Panc1 (cell line): Measurements from ENCODE around the gene CDH16. TPM values are rescaled to one million over a fixed set of nuclear protein-coding genes. Genes with fewer than 3 reads are reported as not detected.

Source experiments
- ATAC-seq: fragments of 200-7000 bp; cut with Tn5 transposase; 2 replicates; pipeline ENCODE4 v1.9.1; 2020; ENCODE audit warnings: mild to moderate bottlenecking, moderate library complexity
- BruUV-seq: library from RNA; stranded (reverse); fragments of 400-500 nt; replicated peaks from 2 replicates; lab custom pipeline; 2021; lab: Mats Ljungman, UMichigan
- CTCF ChIA-PET: fragments of 300-600 bp; sonication (Branson Sonifier 250); formaldehyde crosslinking; loops from one replicate; lab custom pipeline; 2022; ENCODE audit warnings: antibody characterized with exemption; lab: Charles Lee
- POLR2A ChIA-PET: fragments of 300-600 bp; sonication (Branson Sonifier 250); formaldehyde crosslinking; loops from one replicate; lab custom pipeline; 2022; ENCODE audit warnings: antibody characterized with exemption; lab: Charles Lee
- DNase-seq: peaks from one replicate; pipeline ENCODE4 v3.0.0-alpha.2; 2010; ENCODE audit warnings: low read depth, low spot score
- H3K27ac ChIP-seq: 2 replicates; pipeline ENCODE4 v1.5.1; 2011; ENCODE audit warnings: mild to moderate bottlenecking, low read length, inconsistent platforms
- H3K27me3 ChIP-seq: fragments of 200-500 bp; sonication (Bioruptor generic); 2 replicates; pipeline ENCODE4 v1.6.0; 2014; ENCODE audit warnings: low read length, inconsistent platforms; ENCODE audit not compliant: control insufficient read depth, insufficient read depth
- H3K36me3 ChIP-seq: fragments of 200-500 bp; sonication (Bioruptor generic); 2 replicates; pipeline ENCODE4 v1.5.1; 2014; ENCODE audit warnings: inconsistent platforms, mild to moderate bottlenecking, low read length, moderate library complexity; ENCODE audit not compliant: control insufficient read depth, insufficient read depth
- H3K4me1 ChIP-seq: 2 replicates; pipeline ENCODE4 v1.5.1; 2011; ENCODE audit warnings: inconsistent platforms, mild to moderate bottlenecking, low read length, moderate library complexity; ENCODE audit not compliant: control insufficient read depth, insufficient read depth
- H3K4me3 ChIP-seq, 2 experiments: 2 replicates each; pipeline ENCODE4 v1.5.1; 2011 to 2012; ENCODE audit warnings: low read depth in 2 of 2, low read length in 2 of 2, mild to moderate bottlenecking in 2 of 2, inconsistent platforms in 1 of 2, moderate library complexity in 1 of 2
- H3K9me3 ChIP-seq: fragments of 200-500 bp; sonication (Bioruptor generic); 2 replicates; pipeline ENCODE4 v1.5.1; 2014; ENCODE audit warnings: low read depth, mild to moderate bottlenecking, inconsistent platforms, low read length, moderate library complexity; ENCODE audit not compliant: control insufficient read depth, insufficient read depth
- POLR2AphosphoS5 ChIP-seq: IDR thresholded peaks from 2 replicates; pipeline ENCODE4 v1.6.1; 2012; ENCODE audit warnings: mild to moderate bottlenecking, low read depth, low read length, moderate library complexity
- SIN3A ChIP-seq: IDR thresholded peaks from 2 replicates; pipeline ENCODE4 v1.6.1; 2012; ENCODE audit warnings: low read depth, mild to moderate bottlenecking, low read length, moderate library complexity, borderline replicate concordance; ENCODE audit not compliant: insufficient read depth
- TCF7L2 ChIP-seq: IDR thresholded peaks from 2 replicates; pipeline ENCODE4 v1.6.1; 2011; ENCODE audit warnings: mild to moderate bottlenecking, low read depth, low read length, inconsistent platforms
- in situ Hi-C: cut with HindIII; loops from 2 replicates; pipeline ENCODE4 v1.10.0; 2016; ENCODE audit warnings: low sequenced_read_pairs, low pct_unique_long_range_greater_than_20kb
- intact Hi-C: fragments of 100-400 bp; cut with micrococcal nuclease; formaldehyde crosslinking; loops from one replicate; pipeline ENCODE4 v1.10.0; 2022; ENCODE audit not compliant: unreplicated experiment
- total RNA-seq: library from RNA; stranded (reverse); gene quantifications from one replicate; pipeline ENCODE4 v1.2.1, GENCODE V29; 2021; ENCODE audit not compliant: unreplicated experiment
- TF ChIP-seq, protein P1 (sequence below): fragments of 450-650 bp; IDR thresholded peaks from 2 replicates; pipeline ENCODE4 v1.5.1; 2017; ENCODE audit warnings: mild to moderate bottlenecking
- TF ChIP-seq, protein P2 (sequence below), 2 experiments: IDR thresholded peaks; 2 replicates each; pipeline ENCODE4 v1.6.1; 2011 to 2012; ENCODE audit warnings: low read depth in 2 of 2, control low read depth in 1 of 2, low read length in 1 of 2, mild to moderate bottlenecking in 1 of 2, moderate library complexity in 1 of 2; ENCODE audit not compliant: insufficient read depth in 1 of 2

The CDH16 gene
- total RNA-seq, 1 experiment from 2014 or later = not detected

DNA sequence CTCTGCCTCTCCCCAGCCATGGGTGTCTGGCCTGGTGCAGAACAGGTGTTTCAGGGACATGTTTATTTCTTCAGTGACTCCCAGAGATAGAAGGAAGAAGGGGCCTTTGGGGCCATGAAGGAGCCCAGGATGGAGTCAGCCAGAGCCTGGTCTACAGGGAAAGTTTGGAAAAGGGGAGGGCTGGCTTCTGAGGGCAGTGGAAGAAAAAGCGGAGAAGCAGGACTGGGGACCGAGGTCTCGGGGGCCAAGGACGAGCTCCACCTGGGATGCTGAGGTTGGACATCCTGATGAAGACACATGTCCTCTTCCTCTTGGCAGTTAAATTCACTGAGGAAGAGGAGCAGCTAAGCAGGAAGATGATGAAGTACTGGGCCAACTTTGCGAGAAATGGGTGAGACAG, 24.3 kb upstream of the CDH16 start:
- intact Hi-C loops = no loop called here
- Histone ChIP-seq H3K36me3 (no peaks in the 10 kb centered on the region), H3K27me3 (no peaks in the 10 kb centered on the region), H3K4me1 (no peaks in the 10 kb centered on the region), H3K4me3 (no peak overlapping the region), H3K9me3 (no peaks in the 10 kb centered on the region), H3K27ac (no peak overlapping the region)
- ATAC-seq (no peak), DNase-seq (no peak)
- TF ChIP-seq POLR2AphosphoS5 = no peak
- TF ChIP-seq, protein P1, sequence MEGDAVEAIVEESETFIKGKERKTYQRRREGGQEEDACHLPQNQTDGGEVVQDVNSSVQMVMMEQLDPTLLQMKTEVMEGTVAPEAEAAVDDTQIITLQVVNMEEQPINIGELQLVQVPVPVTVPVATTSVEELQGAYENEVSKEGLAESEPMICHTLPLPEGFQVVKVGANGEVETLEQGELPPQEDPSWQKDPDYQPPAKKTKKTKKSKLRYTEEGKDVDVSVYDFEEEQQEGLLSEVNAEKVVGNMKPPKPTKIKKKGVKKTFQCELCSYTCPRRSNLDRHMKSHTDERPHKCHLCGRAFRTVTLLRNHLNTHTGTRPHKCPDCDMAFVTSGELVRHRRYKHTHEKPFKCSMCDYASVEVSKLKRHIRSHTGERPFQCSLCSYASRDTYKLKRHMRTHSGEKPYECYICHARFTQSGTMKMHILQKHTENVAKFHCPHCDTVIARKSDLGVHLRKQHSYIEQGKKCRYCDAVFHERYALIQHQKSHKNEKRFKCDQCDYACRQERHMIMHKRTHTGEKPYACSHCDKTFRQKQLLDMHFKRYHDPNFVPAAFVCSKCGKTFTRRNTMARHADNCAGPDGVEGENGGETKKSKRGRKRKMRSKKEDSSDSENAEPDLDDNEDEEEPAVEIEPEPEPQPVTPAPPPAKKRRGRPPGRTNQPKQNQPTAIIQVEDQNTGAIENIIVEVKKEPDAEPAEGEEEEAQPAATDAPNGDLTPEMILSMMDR = no peak
- no peak for TF ChIP-seq SIN3A
- TF ChIP-seq, protein P2, sequence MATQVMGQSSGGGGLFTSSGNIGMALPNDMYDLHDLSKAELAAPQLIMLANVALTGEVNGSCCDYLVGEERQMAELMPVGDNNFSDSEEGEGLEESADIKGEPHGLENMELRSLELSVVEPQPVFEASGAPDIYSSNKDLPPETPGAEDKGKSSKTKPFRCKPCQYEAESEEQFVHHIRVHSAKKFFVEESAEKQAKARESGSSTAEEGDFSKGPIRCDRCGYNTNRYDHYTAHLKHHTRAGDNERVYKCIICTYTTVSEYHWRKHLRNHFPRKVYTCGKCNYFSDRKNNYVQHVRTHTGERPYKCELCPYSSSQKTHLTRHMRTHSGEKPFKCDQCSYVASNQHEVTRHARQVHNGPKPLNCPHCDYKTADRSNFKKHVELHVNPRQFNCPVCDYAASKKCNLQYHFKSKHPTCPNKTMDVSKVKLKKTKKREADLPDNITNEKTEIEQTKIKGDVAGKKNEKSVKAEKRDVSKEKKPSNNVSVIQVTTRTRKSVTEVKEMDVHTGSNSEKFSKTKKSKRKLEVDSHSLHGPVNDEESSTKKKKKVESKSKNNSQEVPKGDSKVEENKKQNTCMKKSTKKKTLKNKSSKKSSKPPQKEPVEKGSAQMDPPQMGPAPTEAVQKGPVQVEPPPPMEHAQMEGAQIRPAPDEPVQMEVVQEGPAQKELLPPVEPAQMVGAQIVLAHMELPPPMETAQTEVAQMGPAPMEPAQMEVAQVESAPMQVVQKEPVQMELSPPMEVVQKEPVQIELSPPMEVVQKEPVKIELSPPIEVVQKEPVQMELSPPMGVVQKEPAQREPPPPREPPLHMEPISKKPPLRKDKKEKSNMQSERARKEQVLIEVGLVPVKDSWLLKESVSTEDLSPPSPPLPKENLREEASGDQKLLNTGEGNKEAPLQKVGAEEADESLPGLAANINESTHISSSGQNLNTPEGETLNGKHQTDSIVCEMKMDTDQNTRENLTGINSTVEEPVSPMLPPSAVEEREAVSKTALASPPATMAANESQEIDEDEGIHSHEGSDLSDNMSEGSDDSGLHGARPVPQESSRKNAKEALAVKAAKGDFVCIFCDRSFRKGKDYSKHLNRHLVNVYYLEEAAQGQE (IDR thresholded peaks at IDR 0.05; ENCODE audit: insufficient read depth in 1 of 2, low read depth in 2 of 2, low read length in 1 of 2) = no peak
- no peak for TF ChIP-seq TCF7L2
- POLR2A ChIA-PET = no interaction called here
- in situ Hi-C loops = no loop called here
- BruUV-seq = no TSS peak
- CTCF ChIA-PET = interaction anchor here (0.6 kb wide), 1 partner anchor 84 kb away, joined by 3 read pairs; no protein-coding TSS in a partner anchor

DNA sequence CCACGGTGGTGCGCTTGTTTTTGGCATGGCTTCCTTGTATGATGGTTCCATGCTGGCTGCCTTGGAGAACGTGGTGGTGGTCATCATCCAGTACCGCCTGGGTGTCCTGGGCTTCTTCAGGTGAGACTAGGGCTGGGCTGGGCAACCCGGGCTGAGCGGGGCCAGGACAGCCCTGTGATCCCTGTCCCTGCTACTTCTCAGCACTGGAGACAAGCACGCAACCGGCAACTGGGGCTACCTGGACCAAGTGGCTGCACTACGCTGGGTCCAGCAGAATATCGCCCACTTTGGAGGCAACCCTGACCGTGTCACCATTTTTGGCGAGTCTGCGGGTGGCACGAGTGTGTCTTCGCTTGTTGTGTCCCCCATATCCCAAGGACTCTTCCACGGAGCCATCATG, 21.6 kb upstream of the CDH16 start:
- TF ChIP-seq, protein P2 (IDR thresholded peaks at IDR 0.05; ENCODE audit: insufficient read depth in 1 of 2, low read depth in 2 of 2, low read length in 1 of 2) = no peak
- TF ChIP-seq TCF7L2 (no peak), POLR2AphosphoS5 (no peak), SIN3A (no peak)
- TF ChIP-seq, protein P1 = no peak
- intact Hi-C loops (no loop called here), in situ Hi-C loops (no loop called here)
- no peaks in the 10 kb centered on the region for H3K36me3 ChIP-seq
- H3K4me1 ChIP-seq = peaks cover 3% of the 10 kb centered on the region
- H3K4me3 ChIP-seq = no peak overlapping the region
- BruUV-seq = no TSS peak
- no peaks in the 10 kb centered on the region for H3K9me3 ChIP-seq
- POLR2A ChIA-PET = no interaction called here
- DNase-seq (no peak), ATAC-seq (no peak)
- CTCF ChIA-PET = no interaction called here
- H3K27me3 ChIP-seq = no peaks in the 10 kb centered on the region
- no peak overlapping the region for H3K27ac ChIP-seq
